Gastroesophageal sphincter (tissue), 4 donors: ENCODE measurements around the gene AXIN1. TPM values are rescaled to one million over a fixed set of nuclear protein-coding genes. Genes with fewer than 3 reads are reported as not detected.
"Not testable (repeated sequence)": the region's sequence is repeated elsewhere in the genome, so short reads cannot be mapped to it uniquely, and the experiment has no call there.

Experiments
- ATAC-seq: fragments of 150-250 bp; one replicate; pipeline ENCODE4 v1.9.1; 2016; ENCODE audit warnings: mild to moderate bottlenecking, moderate library complexity
- H3K27ac ChIP-seq, 4 donors: fragments of 200-600 bp; sonication (generic) in 3 of 4; 1 replicate in 3 of 4; 2 replicates in 1 of 4; pipeline ENCODE4 v1.5.1; 2016 to 2019
- H3K27me3 ChIP-seq: fragments of 200-600 bp; sonication (generic); one replicate; pipeline ENCODE4 v1.5.1; 2019
- H3K36me3 ChIP-seq, 2 donors: fragments of 200-600 bp; sonication (generic); one replicate each; pipeline ENCODE4 v1.5.1; 2019; ENCODE audit warnings: control low read depth in 1 of 2
- H3K4me1 ChIP-seq, 3 donors: fragments of 200-600 bp; sonication (generic); 1 replicate in 2 of 3; 2 replicates in 1 of 3; pipeline ENCODE4 v1.5.1; 2016 to 2019; ENCODE audit warnings: control low read depth in 2 of 3
- H3K4me3 ChIP-seq, 2 donors: fragments of 200-600 bp; sonication (generic); one replicate each; pipeline ENCODE4 v1.5.1; 2019; ENCODE audit warnings: mild to moderate bottlenecking in 1 of 2, moderate library complexity in 1 of 2
- H3K9me3 ChIP-seq, 3 donors: fragments of 200-600 bp; sonication (generic); one replicate each; pipeline ENCODE4 v1.5.1; 2017 to 2019; ENCODE audit warnings: control low read depth in 2 of 3
- CTCF ChIP-seq, 4 experiments: fragments of 200-600 bp in 2 of 4; fragments of 450-650 bp in 2 of 4; sonication (generic) in 1 of 4; IDR thresholded peaks; one replicate each; pipeline ENCODE4 v1.5.1; 2017 to 2019; ENCODE audit warnings: antibody characterized with exemption in 4 of 4, mild to moderate bottlenecking in 2 of 4, moderate library complexity in 2 of 4
- EP300 ChIP-seq: sonication (generic); formaldehyde crosslinking; IDR thresholded peaks from one replicate; pipeline ENCODE4 v1.6.1; 2017; ENCODE audit warnings: antibody characterized with exemption, mild to moderate bottlenecking
- POLR2A ChIP-seq, 2 donors: fragments of 450-650 bp; IDR thresholded peaks; one replicate each; pipeline ENCODE4 v1.6.1; 2017; ENCODE audit warnings: antibody characterized with exemption in 2 of 2, mild to moderate bottlenecking in 2 of 2, moderate library complexity in 1 of 2
- POLR2AphosphoS5 ChIP-seq: sonication (generic); formaldehyde crosslinking; IDR thresholded peaks from one replicate; pipeline ENCODE4 v1.6.1; 2017; ENCODE audit warnings: antibody characterized with exemption
- WGBS, 2 donors: methylation state at CpG; one replicate each; pipeline ENCODE4 v1.1.5; 2018; ENCODE audit warnings: low coverage in 1 of 2; 5-methylcytosine and 5-hydroxymethylcytosine counted together
- total RNA-seq, 4 donors: library from RNA; depleted of rRNA; stranded (reverse); fragments of >200 nt; gene quantifications; one replicate each; pipeline ENCODE4 v1.1.0, GENCODE V29; 2016

AXIN1 gene
- total RNA-seq, 4 donors from 2014 or later: 26.0 to 58.8 (median 32.9) TPM

- TF ChIP-seq POLR2AphosphoS5: no peak
- TF ChIP-seq POLR2A (IDR thresholded peaks at IDR 0.05): no peak
- TF ChIP-seq CTCF (IDR thresholded peaks at IDR 0.05): no peak
- no peak for TF ChIP-seq EP300
- 83 to 91% methylated on average over 4 to 5 of the region's 7 CpGs for WGBS, 2 donors
- H3K9me3 ChIP-seq: no peaks in the 10 kb centered on the region
- H3K27ac ChIP-seq: no peak overlapping the region
- peaks cover 0 to 27% (median 13%) of the 10 kb centered on the region in 3 donors for H3K4me1 ChIP-seq
- no peak for ATAC-seq
- H3K27me3 ChIP-seq: no peaks in the 10 kb centered on the region
- peaks cover 0 to 42% of the 10 kb centered on the region in 2 donors for H3K36me3 ChIP-seq
- H3K4me3 ChIP-seq: no peak overlapping the region
Observed at GRCh38 chr16:349211-349610, 3.3 kb downstream of the AXIN1 start.

DNA sequence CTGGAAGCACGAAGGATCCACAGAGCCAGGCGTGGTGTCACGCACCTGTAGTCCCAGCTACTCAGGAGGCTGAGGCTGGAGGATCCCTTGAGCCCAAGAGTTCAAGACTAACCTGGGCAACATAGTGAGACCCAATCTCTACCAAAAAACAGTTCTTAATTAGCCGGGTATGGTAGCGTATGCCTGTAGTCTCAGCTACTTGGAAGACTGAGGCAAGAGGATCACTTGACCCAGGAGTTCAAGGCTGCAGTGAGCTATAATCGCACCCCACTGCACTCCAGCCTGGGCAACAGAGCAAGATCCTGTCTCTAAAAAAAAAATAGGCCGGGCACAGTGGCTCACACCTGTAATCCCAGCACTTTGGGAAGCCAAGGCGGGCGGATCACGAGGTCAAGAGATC is 4.0 kb downstream of the AXIN1 start:
- not testable (repeated sequence) for H3K27ac ChIP-seq, H3K4me3 ChIP-seq, ATAC-seq, H3K27me3 ChIP-seq, H3K9me3 ChIP-seq
- WGBS, 2 donors: 94% methylated on average over 4 of the region's 10 CpGs; no CpG with 5 or more reads in 1 of the 2 donors
- Histone ChIP-seq H3K4me1 (peaks cover 0 to 25% (median 13%) of the 10 kb centered on the region in 3 donors), H3K36me3 (peaks cover 0 to 45% of the 10 kb centered on the region in 2 donors)

DNA sequence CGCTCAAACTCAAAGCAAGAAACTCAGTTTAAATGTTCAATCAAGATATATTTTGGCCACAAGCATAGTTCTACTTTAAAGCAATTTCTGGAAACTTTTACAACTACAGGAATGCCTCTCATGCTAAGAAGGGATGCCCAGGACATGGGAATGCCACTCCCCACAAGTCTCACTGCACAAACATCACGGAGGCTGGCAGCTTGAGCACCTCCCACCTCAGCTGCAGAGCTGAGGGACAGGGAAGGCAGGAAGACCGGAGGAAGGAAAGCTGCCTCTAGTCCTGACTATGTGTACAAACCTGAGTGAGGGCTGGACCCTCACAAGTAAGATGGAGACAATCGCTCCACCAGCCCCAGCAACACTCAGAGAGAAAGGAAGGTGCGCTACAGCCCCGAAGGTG is 5.3 kb downstream of the AXIN1 start:
- H3K9me3 ChIP-seq: no peaks in the 10 kb centered on the region
- H3K27me3 ChIP-seq: no peaks in the 10 kb centered on the region
- H3K4me3 ChIP-seq: no peak overlapping the region
- TF ChIP-seq EP300 (no peak), POLR2AphosphoS5 (no peak), CTCF (IDR thresholded peaks at IDR 0.05) (no peak)
- WGBS, 2 donors: 98 to 100% methylated on average over 1 to 6 of the region's 6 CpGs
- H3K36me3 ChIP-seq: peaks cover 0 to 55% of the 10 kb centered on the region in 2 donors
- peaks cover 0 to 19% (median 9%) of the 10 kb centered on the region in 3 donors for H3K4me1 ChIP-seq
- no peak for ATAC-seq
- H3K27ac ChIP-seq: no peak overlapping the region

- ATAC-seq: no peak
- TF ChIP-seq POLR2A (IDR thresholded peaks at IDR 0.05) (no peak), EP300 (no peak), POLR2AphosphoS5 (no peak), CTCF (IDR thresholded peaks at IDR 0.05) (no peak)
- no peaks in the 10 kb centered on the region for H3K9me3 ChIP-seq
- H3K27me3 ChIP-seq: no peaks in the 10 kb centered on the region
- WGBS, 2 donors: 70 to 100% methylated on average over 1 to 2 of the region's 15 CpGs
- H3K4me1 ChIP-seq: peaks cover 0 to 15% (median 8%) of the 10 kb centered on the region in 3 donors
- no peak overlapping the region for H3K27ac ChIP-seq
- no peak overlapping the region for H3K4me3 ChIP-seq
- H3K36me3 ChIP-seq: peaks cover 0 to 57% of the 10 kb centered on the region in 2 donors
Observed at GRCh38 chr16:346587-346986, 5.9 kb downstream of the AXIN1 start.

GRCh38 chr16:345772-346171 is 6.8 kb downstream of the AXIN1 start:
- 89 to 92% methylated on average over 2 to 11 of the region's 11 CpGs for WGBS, 2 donors
- no peak for ATAC-seq

More at GRCh38 chr16:345772-346171, 6.8 kb downstream of the AXIN1 start:
- Histone ChIP-seq H3K4me3 (no peak overlapping the region), H3K27me3 (no peaks in the 10 kb centered on the region), H3K9me3 (no peaks in the 10 kb centered on the region), H3K36me3 (peaks cover 0 to 63% of the 10 kb centered on the region in 2 donors), H3K27ac (no peak overlapping the region), H3K4me1 (peaks cover 0 to 7% (median 0%) of the 10 kb centered on the region in 3 donors)
- TF ChIP-seq CTCF (IDR thresholded peaks at IDR 0.05) (no peak), POLR2AphosphoS5 (no peak), POLR2A (IDR thresholded peaks at IDR 0.05) (no peak), EP300 (no peak)
